Stomach (tissue), 9 donors: ENCODE measurements around the gene RTBDN. TPM values are rescaled to one million over a fixed set of nuclear protein-coding genes. Genes with fewer than 3 reads are reported as not detected.
A peak's percentile ranks its signal among the peaks of the same experiment; 100 is the strongest.

Experiments used
- DNase-seq, 2 donors: peaks; one replicate each; pipeline versions ENCODE4 v3.0.0 to v3.0.0-alpha.2; 2013 to 2019
- H3K27ac ChIP-seq, 5 donors: fragments of 200-600 bp in 4 of 5; sonication (generic) in 4 of 5; one replicate each; pipeline ENCODE4 v1.5.1; 2013 to 2019; ENCODE audit warnings: mild to moderate bottlenecking in 1 of 5, moderate library complexity in 1 of 5
- H3K27me3 ChIP-seq, 3 donors: fragments of 200-600 bp; sonication (generic); one replicate each; pipeline ENCODE4 v1.5.1; 2017 to 2019; ENCODE audit warnings: mixed run types in 1 of 3
- H3K36me3 ChIP-seq, 4 donors: fragments of 200-600 bp; sonication (generic); 1 replicate in 3 of 4; 2 replicates in 1 of 4; pipeline ENCODE4 v1.5.1; 2016 to 2019
- H3K4me1 ChIP-seq, 4 donors: fragments of 200-600 bp; sonication (generic); one replicate each; pipeline ENCODE4 v1.5.1; 2016 to 2019
- H3K4me3 ChIP-seq, 4 donors: fragments of 200-600 bp; sonication (generic) in 3 of 4; one replicate each; pipeline ENCODE4 v1.5.1; 2016 to 2019; ENCODE audit warnings: mild to moderate bottlenecking in 1 of 4
- H3K9me3 ChIP-seq, 4 donors: fragments of 200-600 bp; sonication (generic); one replicate each; pipeline ENCODE4 v1.5.1; 2016 to 2019
- CTCF ChIP-seq, 7 experiments: fragments of 450-650 bp in 4 of 7; fragments of 200-600 bp in 3 of 7; sonication (generic) in 3 of 7; IDR thresholded peaks; one replicate each; pipeline ENCODE4 v1.5.1; 2016 to 2019; ENCODE audit warnings: antibody characterized with exemption in 7 of 7, control low read depth in 2 of 7, mild to moderate bottlenecking in 1 of 7
- EP300 ChIP-seq: sonication (generic); formaldehyde crosslinking; IDR thresholded peaks from one replicate; pipeline ENCODE4 v1.6.1; 2017; ENCODE audit warnings: antibody characterized with exemption
- POLR2A ChIP-seq, 4 donors: fragments of 450-650 bp; IDR thresholded peaks; one replicate each; pipeline ENCODE4 v1.6.1; 2016; ENCODE audit warnings: antibody characterized with exemption in 4 of 4, control low read depth in 2 of 4, mild to moderate bottlenecking in 1 of 4, moderate library complexity in 1 of 4
- POLR2AphosphoS5 ChIP-seq, 3 donors: sonication (generic); formaldehyde crosslinking; IDR thresholded peaks; one replicate each; pipeline ENCODE4 v1.6.1; 2016; ENCODE audit warnings: antibody characterized with exemption in 3 of 3
- WGBS, 5 donors: extraction: QIAGEN DNeasy Blood & Tissue Kit in 3 of 5; methylation state at CpG; one replicate each; pipeline versions ENCODE4 v1.1.5 to v1.1.7; 2013 to 2018; 5-methylcytosine and 5-hydroxymethylcytosine counted together
- intact Hi-C: fragments of 100-400 bp; cut with DNase I; formaldehyde crosslinking; loops from one replicate; pipeline ENCODE4 v1.15.1; 2023; ENCODE audit warnings: low total_unique reads
- polyA plus RNA-seq, 3 donors: library from polyadenylated mRNA; stranded (reverse); fragments of 200-250 nt; gene quantifications; one replicate each; pipeline ENCODE4 v1.2.3, GENCODE V29; 2013
- total RNA-seq, 5 donors: library from RNA; depleted of rRNA; stranded (reverse); fragments of >200 nt; gene quantifications; one replicate each; pipeline versions ENCODE4 v1.1.0 to v1.2.3, GENCODE V29; 2014 to 2016
- donor health status: healthy with polysubstance abuse.
- donor health status: Bipolar disorder and iron deficiency.
- donor health status: healthy.

Gene RTBDN
- total and polyA plus RNA-seq, 8 donors = 0.53 TPM; not detected in 7

- intact Hi-C loops = no loop called here
- no peaks in the 10 kb centered on the region for H3K27me3 ChIP-seq
- no peaks in the 10 kb centered on the region for H3K36me3 ChIP-seq
- peak overlapping the region in 1 of 4 donors; percentile 13 for H3K4me3 ChIP-seq
- WGBS, 5 donors = 52 to 67% (median 58%) methylated on average over 3 of the region's 3 CpGs
- H3K27ac ChIP-seq = peak overlapping the region; percentile 92 to 100 (median 95)
- H3K9me3 ChIP-seq = no peaks in the 10 kb centered on the region
- peaks cover 80 to 88% (median 81%) of the 10 kb centered on the region in 4 donors for H3K4me1 ChIP-seq
- peak in 1 of 2 donors; percentile 41 for DNase-seq
- TF ChIP-seq EP300 (no peak), POLR2A (IDR thresholded peaks at IDR 0.05) (no peak), CTCF (IDR thresholded peaks at IDR 0.05) (no peak)
Measured at GRCh38 chr19:12786952-12787351, 47.4 kb downstream of the RTBDN start.

GRCh38 chr19:12786141-12786870 lies 48.1 kb downstream of the RTBDN start:
- Histone ChIP-seq H3K4me1 (peaks cover 81 to 91% (median 87%) of the 10 kb centered on the region in 4 donors), H3K27me3 (no peaks in the 10 kb centered on the region), H3K36me3 (no peaks in the 10 kb centered on the region), H3K4me3 (peak overlapping the region in 1 of 4 donors; percentile 13), H3K9me3 (no peaks in the 10 kb centered on the region), H3K27ac (peak overlapping the region; percentile 92 to 100 (median 95))
- DNase-seq = peak; percentile 87 to 95
- TF ChIP-seq POLR2A (IDR thresholded peaks at IDR 0.05) = no peak
- TF ChIP-seq POLR2AphosphoS5 (IDR thresholded peaks at IDR 0.05) = peak; percentile 69 to 84 (median 72)
- no peak for TF ChIP-seq EP300
- no peak for TF ChIP-seq CTCF (IDR thresholded peaks at IDR 0.05)
- intact Hi-C loops = no loop called here
- 18 to 44% (median 30%) methylated on average over 6 to 18 of the region's 18 CpGs for WGBS, 5 donors

- no peaks in the 10 kb centered on the region for H3K9me3 ChIP-seq
- intact Hi-C loops = no loop called here
- H3K36me3 ChIP-seq = no peaks in the 10 kb centered on the region
- TF ChIP-seq EP300 (no peak), POLR2A (IDR thresholded peaks at IDR 0.05) (no peak), CTCF (IDR thresholded peaks at IDR 0.05) (no peak), POLR2AphosphoS5 (IDR thresholded peaks at IDR 0.05) (no peak)
- peak in 1 of 2 donors; percentile 53 for DNase-seq
- no peaks in the 10 kb centered on the region for H3K27me3 ChIP-seq
- H3K27ac ChIP-seq = peak overlapping the region; percentile 92 to 100 (median 95)
- WGBS, 5 donors = 37 to 62% (median 43%) methylated on average over 4 of the region's 4 CpGs
- peaks cover 76 to 88% (median 85%) of the 10 kb centered on the region in 4 donors for H3K4me1 ChIP-seq
- no peak overlapping the region for H3K4me3 ChIP-seq
Measured at GRCh38 chr19:12785431-12786031, 48.8 kb downstream of the RTBDN start.

- no peaks in the 10 kb centered on the region for H3K9me3 ChIP-seq
- H3K27me3 ChIP-seq = no peaks in the 10 kb centered on the region
- DNase-seq = peak in 1 of 2 donors; percentile 78
- H3K36me3 ChIP-seq = no peaks in the 10 kb centered on the region
- intact Hi-C loops = no loop called here
- peaks cover 74 to 92% (median 80%) of the 10 kb centered on the region in 4 donors for H3K4me1 ChIP-seq
- no peak for TF ChIP-seq POLR2A (IDR thresholded peaks at IDR 0.05)
- TF ChIP-seq CTCF (IDR thresholded peaks at IDR 0.05) = no peak
- no peak for TF ChIP-seq POLR2AphosphoS5 (IDR thresholded peaks at IDR 0.05)
- TF ChIP-seq EP300 = no peak
- 25 to 40% (median 37%) methylated on average over 4 to 5 of the region's 5 CpGs for WGBS, 5 donors
- no peak overlapping the region for H3K4me3 ChIP-seq
- H3K27ac ChIP-seq = peak overlapping the region; percentile 92 to 100 (median 95)
Measured at GRCh38 chr19:12784871-12785430, 49.4 kb downstream of the RTBDN start.
